ENCODE results near the gene NDRG3.
"Not testable (repeated sequence)": the region's sequence is repeated elsewhere in the genome, so short reads cannot be mapped to it uniquely, and the experiment has no call there.

NDRG3 gene

DNA sequence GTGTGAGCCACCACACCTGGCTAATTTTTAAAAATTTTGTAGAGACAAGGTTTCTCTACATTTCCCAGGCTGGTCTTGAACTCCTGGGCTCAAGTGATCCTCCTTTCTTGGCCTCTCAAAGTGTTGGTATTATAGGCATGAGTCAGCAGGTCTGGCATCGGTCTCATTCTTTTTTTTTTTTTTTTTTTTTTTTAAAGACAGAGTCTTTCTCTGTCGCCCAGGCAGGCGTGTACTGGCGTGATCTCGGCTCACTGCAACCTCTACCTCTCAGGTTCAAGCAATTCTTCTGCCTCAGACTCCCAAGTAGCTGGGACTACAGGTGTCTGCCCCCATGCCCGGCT, 137.5 kb downstream of the NDRG3 start:
- DNase-seq (ENCODE audit: low spot score): not testable (repeated sequence)

DNA sequence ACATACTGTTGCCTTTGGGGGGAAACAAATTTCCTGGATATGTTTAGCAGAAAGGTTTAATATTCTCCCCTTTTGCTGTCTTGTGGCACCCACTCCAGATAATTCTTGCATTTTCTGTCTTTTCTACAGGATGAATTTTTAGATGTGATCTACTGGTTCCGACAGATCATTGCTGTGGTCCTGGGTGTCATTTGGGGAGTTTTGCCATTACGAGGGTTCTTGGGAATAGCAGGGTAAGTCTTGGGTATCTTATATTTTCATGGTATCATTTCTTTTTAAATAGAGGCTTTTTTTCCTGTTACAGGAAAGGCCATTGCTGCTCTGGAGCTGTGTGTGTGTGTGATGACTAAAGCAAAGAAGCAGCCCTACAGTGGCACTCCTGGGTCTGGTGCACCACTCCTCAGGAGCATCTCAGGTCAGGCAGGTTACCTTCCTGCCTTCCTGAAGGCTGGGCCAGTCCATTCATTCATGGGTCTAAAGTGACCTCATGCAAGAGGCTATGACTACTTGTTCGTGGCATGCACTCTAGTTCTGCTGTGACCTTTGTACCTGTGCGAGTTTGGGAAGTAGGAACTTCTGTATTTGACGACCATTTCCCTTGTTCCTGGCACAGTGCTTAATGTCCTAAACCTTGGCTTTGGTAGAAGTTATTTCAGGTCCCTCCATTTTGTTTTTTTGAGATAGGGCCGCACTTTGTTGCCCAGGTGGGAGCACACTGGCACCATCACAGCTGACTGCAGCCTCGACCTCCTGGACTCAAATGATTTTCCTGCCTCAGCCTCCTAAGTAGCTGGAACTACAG, 138.1 kb downstream of the NDRG3 start:
- no peak for DNase-seq (ENCODE audit: low spot score)

DNA sequence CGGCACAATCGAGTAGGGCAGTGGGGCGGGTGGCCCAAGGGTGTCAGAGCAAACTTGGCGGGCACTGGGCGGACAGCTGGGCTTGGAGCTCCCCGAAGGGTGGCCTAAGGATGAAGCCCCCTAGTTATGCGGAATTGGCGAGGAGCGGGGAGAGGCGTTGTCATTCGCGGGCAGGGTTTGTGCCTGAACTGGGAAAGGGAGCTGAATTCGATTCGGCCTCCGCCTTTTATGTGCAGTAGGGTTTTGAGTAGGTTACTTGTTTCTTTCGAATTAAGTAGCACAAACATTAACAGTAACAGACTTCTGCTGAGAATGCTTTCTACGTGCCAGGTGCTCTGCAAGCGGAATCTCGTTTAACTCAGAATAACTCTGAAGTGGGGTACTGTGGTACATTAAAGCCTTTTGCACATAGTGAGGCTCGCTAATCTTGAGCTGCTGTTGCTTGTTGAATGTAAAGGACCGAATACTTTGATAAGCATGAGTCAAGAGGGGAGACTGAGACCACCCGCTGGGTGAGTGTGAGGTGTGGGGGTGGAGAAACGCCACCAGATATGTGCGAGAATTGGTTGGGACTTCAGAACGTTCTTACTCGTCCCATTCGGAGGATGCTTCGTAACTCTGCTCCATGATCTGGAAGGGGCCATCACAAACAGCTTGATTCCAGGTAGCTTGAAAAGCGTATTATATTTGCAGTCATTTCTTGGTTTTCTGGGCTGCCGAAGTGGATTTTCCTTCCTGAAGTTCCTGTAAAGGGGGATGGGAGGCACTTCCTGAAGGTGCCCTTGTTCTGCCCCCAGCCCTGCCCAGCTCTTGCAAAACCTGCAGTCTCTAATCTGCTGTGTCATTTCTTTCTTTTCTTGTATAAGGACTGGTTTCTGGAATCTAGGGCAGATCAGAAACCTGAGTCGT, 139.5 kb downstream of the NDRG3 start:
- no peak for DNase-seq (ENCODE audit: low spot score)

GRCh38 chr20:36605399-36606157, 140.3 kb downstream of the NDRG3 start, which contains the start of gene RAB5IF:
TSS of gene RAB5IF (plus strand) at chr20:36605779. CDS start at chr20:36605952, 173 bp downstream.
- DNase-seq (ENCODE audit: low spot score): peak; percentile 100

- DNase-seq (ENCODE audit: low spot score): no peak
Measured at GRCh38 chr20:36604952-36605398, 140.9 kb downstream of the NDRG3 start.

Small RNA genes within 50 kb of the gene (small RNA-seq; reads per million reads assigned to genes)
- 0 reads per million in 2 experiments for gene RF00019

Measured in SK-N-DZ (cell line).